ENCODE data around the gene CDC42EP3. TPM values are rescaled to one million over a fixed set of nuclear protein-coding genes. Genes with fewer than 3 reads are reported as not detected.

Gene CDC42EP3
- total RNA-seq, 4 donors from 2014 or later: 9.0 to 38.0 (median 23.5) TPM

- no peaks in the 10 kb centered on the region for H3K9me3 ChIP-seq
Measured at GRCh38 chr2:37610638-37611289, 60.7 kb downstream of the CDC42EP3 start.

GRCh38 chr2:37609782-37610181, 61.7 kb downstream of the CDC42EP3 start:
- whole genome bisulfite sequencing: 79% methylated on average over 6 of the region's 6 CpGs
- Histone ChIP-seq H3K4me3 (no peak overlapping the region), H3K27ac (no peak overlapping the region), H3K4me1 (peaks cover 23% of the 10 kb centered on the region), H3K27me3 (no peaks in the 10 kb centered on the region), H3K36me3 (no peaks in the 10 kb centered on the region), H3K9me3 (no peaks in the 10 kb centered on the region)
- DNase-seq (ENCODE audit: low spot score in 2 of 2): no peak
- no peak for TF ChIP-seq EP300 (IDR thresholded peaks at IDR 0.05)
- TF ChIP-seq POLR2AphosphoS5 (IDR thresholded peaks at IDR 0.05): no peak
- no peak for TF ChIP-seq CTCF (IDR thresholded peaks at IDR 0.05)
- TF ChIP-seq POLR2A (IDR thresholded peaks at IDR 0.05): no peak

More at GRCh38 chr2:37610638-37611289, 60.7 kb downstream of the CDC42EP3 start:
- no peak for DNase-seq (ENCODE audit: low spot score in 2 of 2)
- H3K4me1 ChIP-seq: peaks cover 23% of the 10 kb centered on the region
- no peak overlapping the region for H3K27ac ChIP-seq
- H3K27me3 ChIP-seq: no peaks in the 10 kb centered on the region
- H3K36me3 ChIP-seq: no peaks in the 10 kb centered on the region
- TF ChIP-seq CTCF (IDR thresholded peaks at IDR 0.05) (no peak), POLR2AphosphoS5 (IDR thresholded peaks at IDR 0.05) (no peak), POLR2A (IDR thresholded peaks at IDR 0.05) (no peak), EP300 (IDR thresholded peaks at IDR 0.05) (no peak)
- H3K4me3 ChIP-seq: no peak overlapping the region
- WGBS: 47% methylated on average over 5 of the region's 5 CpGs

GRCh38 chr2:37604716-37605115, 66.7 kb downstream of the CDC42EP3 start:
- DNase-seq (ENCODE audit: low spot score in 2 of 2): no peak
- H3K27me3 ChIP-seq: no peaks in the 10 kb centered on the region
- no peak overlapping the region for H3K27ac ChIP-seq
- H3K4me3 ChIP-seq: no peak overlapping the region
- H3K4me1 ChIP-seq: no peaks in the 10 kb centered on the region
- no peaks in the 10 kb centered on the region for H3K9me3 ChIP-seq
- no peaks in the 10 kb centered on the region for H3K36me3 ChIP-seq
- no peak for TF ChIP-seq EP300 (IDR thresholded peaks at IDR 0.05)
- no peak for TF ChIP-seq POLR2A (IDR thresholded peaks at IDR 0.05)
- no peak for TF ChIP-seq CTCF (IDR thresholded peaks at IDR 0.05)
- no peak for TF ChIP-seq POLR2AphosphoS5 (IDR thresholded peaks at IDR 0.05)

GRCh38 chr2:37602702-37603101, 68.7 kb downstream of the CDC42EP3 start:
- Histone ChIP-seq H3K27ac (no peak overlapping the region), H3K9me3 (no peaks in the 10 kb centered on the region), H3K4me1 (no peaks in the 10 kb centered on the region), H3K36me3 (no peaks in the 10 kb centered on the region), H3K4me3 (no peak overlapping the region), H3K27me3 (no peaks in the 10 kb centered on the region)
- TF ChIP-seq POLR2AphosphoS5 (IDR thresholded peaks at IDR 0.05): no peak
- DNase-seq (ENCODE audit: low spot score in 2 of 2): no peak

- Histone ChIP-seq H3K4me1 (no peaks in the 10 kb centered on the region), H3K27ac (no peak overlapping the region), H3K4me3 (no peak overlapping the region), H3K36me3 (no peaks in the 10 kb centered on the region), H3K27me3 (no peaks in the 10 kb centered on the region), H3K9me3 (no peaks in the 10 kb centered on the region)
- no peak for DNase-seq (ENCODE audit: low spot score in 2 of 2)
- WGBS: 83% methylated on average over 2 of the region's 2 CpGs
- TF ChIP-seq CTCF (IDR thresholded peaks at IDR 0.05) (no peak), POLR2AphosphoS5 (IDR thresholded peaks at IDR 0.05) (no peak), EP300 (IDR thresholded peaks at IDR 0.05) (no peak), POLR2A (IDR thresholded peaks at IDR 0.05) (no peak)
Measured at GRCh38 chr2:37602040-37602439, 69.4 kb downstream of the CDC42EP3 start.

GRCh38 chr2:37601569-37601968, 69.9 kb downstream of the CDC42EP3 start:
- WGBS: 60% methylated on average over 1 of the region's 1 CpG
- no peak for DNase-seq (ENCODE audit: low spot score in 2 of 2)
- Histone ChIP-seq H3K36me3 (no peaks in the 10 kb centered on the region), H3K9me3 (no peaks in the 10 kb centered on the region), H3K4me3 (no peak overlapping the region), H3K27me3 (no peaks in the 10 kb centered on the region), H3K4me1 (no peaks in the 10 kb centered on the region), H3K27ac (no peak overlapping the region)
- TF ChIP-seq POLR2A (IDR thresholded peaks at IDR 0.05) (no peak), POLR2AphosphoS5 (IDR thresholded peaks at IDR 0.05) (no peak), CTCF (IDR thresholded peaks at IDR 0.05) (no peak), EP300 (IDR thresholded peaks at IDR 0.05) (no peak)
